Activated T-cell treated with anti-CD3 and anti-CD28 coated beads, Interleukin-2, amount 50 U/mL, for 24 hours (primary cell): ENCODE measurements around the gene LONP2.
"Not testable (repeated sequence)": the region's sequence is repeated elsewhere in the genome, so short reads cannot be mapped to it uniquely, and the experiment has no call there.

ENCODE experiments used
- DNase-seq: peaks from one replicate; pipeline ENCODE4 v3.0.0-alpha.2; 2020
- H3K27ac Mint-ChIP-seq: 2 replicates; pipeline ENCODE4 v1.8.0; 2020; ENCODE audit warnings: mild to moderate bottlenecking, mixed read lengths
- H3K27me3 Mint-ChIP-seq: 2 replicates; pipeline ENCODE4 v1.8.0; 2020; ENCODE audit warnings: mixed read lengths
- H3K36me3 Mint-ChIP-seq: 2 replicates; pipeline ENCODE4 v1.8.0; 2020; ENCODE audit warnings: low read depth, mixed read lengths
- H3K4me1 Mint-ChIP-seq: 2 replicates; pipeline ENCODE4 v1.8.0; 2020; ENCODE audit warnings: low read depth, mixed read lengths
- H3K4me3 Mint-ChIP-seq: 2 replicates; pipeline ENCODE4 v1.8.0; 2020; ENCODE audit warnings: mild to moderate bottlenecking, moderate library complexity, mixed read lengths
- H3K9me3 Mint-ChIP-seq: 2 replicates; pipeline ENCODE4 v1.8.0; 2020; ENCODE audit warnings: mixed read lengths

LONP2 gene

GRCh38 chr16:48291754-48292153, 47.7 kb downstream of the LONP2 start:
- peaks cover 2% of the 10 kb centered on the region for H3K4me1 Mint-ChIP-seq
- H3K27ac Mint-ChIP-seq, result no peak overlapping the region
- peaks cover 82% of the 10 kb centered on the region for H3K36me3 Mint-ChIP-seq
- DNase-seq, result no peak
- H3K9me3 Mint-ChIP-seq, result peaks cover 3% of the 10 kb centered on the region
- no peak overlapping the region for H3K4me3 Mint-ChIP-seq
- no peaks in the 10 kb centered on the region for H3K27me3 Mint-ChIP-seq

- no peak overlapping the region for H3K27ac Mint-ChIP-seq
- no peaks in the 10 kb centered on the region for H3K27me3 Mint-ChIP-seq
- no peaks in the 10 kb centered on the region for H3K9me3 Mint-ChIP-seq
- peaks cover 2% of the 10 kb centered on the region for H3K4me1 Mint-ChIP-seq
- no peak for DNase-seq
- no peak overlapping the region for H3K4me3 Mint-ChIP-seq
- peaks cover 81% of the 10 kb centered on the region for H3K36me3 Mint-ChIP-seq
Measured at GRCh38 chr16:48292452-48292851, 48.4 kb downstream of the LONP2 start.

GRCh38 chr16:48294724-48295123, 50.6 kb downstream of the LONP2 start:
- Mint-ChIP-seq H3K4me3 (no peak overlapping the region), H3K27me3 (no peaks in the 10 kb centered on the region), H3K27ac (no peak overlapping the region), H3K9me3 (no peaks in the 10 kb centered on the region), H3K4me1 (peaks cover 2% of the 10 kb centered on the region), H3K36me3 (peaks cover 81% of the 10 kb centered on the region)
- DNase-seq, result no peak

GRCh38 chr16:48295488-48296281, 51.6 kb downstream of the LONP2 start:
- Mint-ChIP-seq H3K4me1 (no peaks in the 10 kb centered on the region), H3K9me3 (no peaks in the 10 kb centered on the region), H3K27ac (no peak overlapping the region), H3K36me3 (peaks cover 83% of the 10 kb centered on the region), H3K4me3 (no peak overlapping the region), H3K27me3 (no peaks in the 10 kb centered on the region)
- DNase-seq, result no peak

- H3K27me3 Mint-ChIP-seq, result no peaks in the 10 kb centered on the region
- H3K27ac Mint-ChIP-seq, result peak overlapping the region; percentile 74
- no peak for DNase-seq
- peaks cover 80% of the 10 kb centered on the region for H3K36me3 Mint-ChIP-seq
- H3K9me3 Mint-ChIP-seq, result no peaks in the 10 kb centered on the region
- H3K4me3 Mint-ChIP-seq, result no peak overlapping the region
- H3K4me1 Mint-ChIP-seq, result no peaks in the 10 kb centered on the region
Measured at GRCh38 chr16:48299471-48299870, 55.4 kb downstream of the LONP2 start.

- DNase-seq, result no peak
- Mint-ChIP-seq H3K9me3 (no peaks in the 10 kb centered on the region), H3K27ac (peak overlapping the region; percentile 73), H3K4me1 (no peaks in the 10 kb centered on the region), H3K27me3 (no peaks in the 10 kb centered on the region), H3K36me3 (peaks cover 82% of the 10 kb centered on the region), H3K4me3 (no peak overlapping the region)
Measured at GRCh38 chr16:48300391-48300856, 56.3 kb downstream of the LONP2 start.

- H3K36me3 Mint-ChIP-seq, result peaks cover 96% of the 10 kb centered on the region
- H3K27me3 Mint-ChIP-seq, result no peaks in the 10 kb centered on the region
- H3K4me3 Mint-ChIP-seq, result no peak overlapping the region
- H3K27ac Mint-ChIP-seq, result no peak overlapping the region
- peaks cover 43% of the 10 kb centered on the region for H3K9me3 Mint-ChIP-seq
- H3K4me1 Mint-ChIP-seq, result peaks cover 2% of the 10 kb centered on the region
- no peak for DNase-seq
Measured at GRCh38 chr16:48308535-48308934, 64.4 kb downstream of the LONP2 start.

- Mint-ChIP-seq H3K9me3 (peaks cover 49% of the 10 kb centered on the region), H3K27me3 (no peaks in the 10 kb centered on the region), H3K27ac (no peak overlapping the region), H3K4me1 (peaks cover 8% of the 10 kb centered on the region), H3K4me3 (no peak overlapping the region), H3K36me3 (peaks cover 95% of the 10 kb centered on the region)
- DNase-seq, result no peak
Measured at GRCh38 chr16:48310908-48311641, 67.0 kb downstream of the LONP2 start.

- H3K4me1 Mint-ChIP-seq, result peaks cover 29% of the 10 kb centered on the region
- H3K27me3 Mint-ChIP-seq, H3K4me3 Mint-ChIP-seq, DNase-seq, H3K27ac Mint-ChIP-seq: not testable (repeated sequence)
- H3K9me3 Mint-ChIP-seq, result peaks cover 33% of the 10 kb centered on the region
- peaks cover 87% of the 10 kb centered on the region for H3K36me3 Mint-ChIP-seq
Measured at GRCh38 chr16:48313905-48314304, 69.8 kb downstream of the LONP2 start.

- Mint-ChIP-seq H3K9me3 (peaks cover 17% of the 10 kb centered on the region), H3K4me3 (no peak overlapping the region), H3K36me3 (peaks cover 70% of the 10 kb centered on the region), H3K27me3 (no peaks in the 10 kb centered on the region), H3K4me1 (peaks cover 41% of the 10 kb centered on the region), H3K27ac (no peak overlapping the region)
- DNase-seq, result no peak
Measured at GRCh38 chr16:48317026-48317425, 72.9 kb downstream of the LONP2 start.

GRCh38 chr16:48317614-48318315, 73.7 kb downstream of the LONP2 start:
- no peak for DNase-seq
- H3K4me1 Mint-ChIP-seq, result peaks cover 43% of the 10 kb centered on the region
- no peak overlapping the region for H3K4me3 Mint-ChIP-seq
- H3K27me3 Mint-ChIP-seq, result no peaks in the 10 kb centered on the region
- H3K36me3 Mint-ChIP-seq, result peaks cover 67% of the 10 kb centered on the region
- H3K9me3 Mint-ChIP-seq, result peaks cover 12% of the 10 kb centered on the region
- peak overlapping the region; percentile 83 for H3K27ac Mint-ChIP-seq

- Mint-ChIP-seq H3K4me1 (peaks cover 46% of the 10 kb centered on the region), H3K36me3 (peaks cover 64% of the 10 kb centered on the region), H3K27me3 (no peaks in the 10 kb centered on the region), H3K4me3 (no peak overlapping the region), H3K9me3 (peaks cover 5% of the 10 kb centered on the region), H3K27ac (peak overlapping the region; percentile 78)
- no peak for DNase-seq
Measured at GRCh38 chr16:48318630-48319029, 74.5 kb downstream of the LONP2 start.

GRCh38 chr16:48321317-48322036, 77.4 kb downstream of the LONP2 start:
- no peak for DNase-seq
- Mint-ChIP-seq H3K4me1 (peaks cover 51% of the 10 kb centered on the region), H3K27ac (no peak overlapping the region), H3K27me3 (no peaks in the 10 kb centered on the region), H3K4me3 (no peak overlapping the region), H3K9me3 (no peaks in the 10 kb centered on the region), H3K36me3 (peaks cover 64% of the 10 kb centered on the region)
